Gastroesophageal sphincter (tissue), 4 donors: ENCODE results near the gene TSHZ2. TPM values are rescaled to one million over a fixed set of nuclear protein-coding genes. Genes with fewer than 3 reads are reported as not detected.

Source experiments
- ATAC-seq: fragments of 150-250 bp; one replicate; pipeline ENCODE4 v1.9.1; 2016; ENCODE audit warnings: mild to moderate bottlenecking, moderate library complexity
- H3K27ac ChIP-seq, 4 donors: fragments of 200-600 bp; sonication (generic) in 3 of 4; 1 replicate in 3 of 4; 2 replicates in 1 of 4; pipeline ENCODE4 v1.5.1; 2016 to 2019
- H3K27me3 ChIP-seq: fragments of 200-600 bp; sonication (generic); one replicate; pipeline ENCODE4 v1.5.1; 2019
- H3K36me3 ChIP-seq, 2 donors: fragments of 200-600 bp; sonication (generic); one replicate each; pipeline ENCODE4 v1.5.1; 2019; ENCODE audit warnings: control low read depth in 1 of 2
- H3K4me1 ChIP-seq, 3 donors: fragments of 200-600 bp; sonication (generic); 1 replicate in 2 of 3; 2 replicates in 1 of 3; pipeline ENCODE4 v1.5.1; 2016 to 2019; ENCODE audit warnings: control low read depth in 2 of 3
- H3K4me3 ChIP-seq, 2 donors: fragments of 200-600 bp; sonication (generic); one replicate each; pipeline ENCODE4 v1.5.1; 2019; ENCODE audit warnings: mild to moderate bottlenecking in 1 of 2, moderate library complexity in 1 of 2
- H3K9me3 ChIP-seq, 3 donors: fragments of 200-600 bp; sonication (generic); one replicate each; pipeline ENCODE4 v1.5.1; 2017 to 2019; ENCODE audit warnings: control low read depth in 2 of 3
- CTCF ChIP-seq, 4 experiments: fragments of 200-600 bp in 2 of 4; fragments of 450-650 bp in 2 of 4; sonication (generic) in 1 of 4; IDR thresholded peaks; one replicate each; pipeline ENCODE4 v1.5.1; 2017 to 2019; ENCODE audit warnings: antibody characterized with exemption in 4 of 4, mild to moderate bottlenecking in 2 of 4, moderate library complexity in 2 of 4
- EP300 ChIP-seq: sonication (generic); formaldehyde crosslinking; IDR thresholded peaks from one replicate; pipeline ENCODE4 v1.6.1; 2017; ENCODE audit warnings: antibody characterized with exemption, mild to moderate bottlenecking
- POLR2A ChIP-seq, 2 donors: fragments of 450-650 bp; IDR thresholded peaks; one replicate each; pipeline ENCODE4 v1.6.1; 2017; ENCODE audit warnings: antibody characterized with exemption in 2 of 2, mild to moderate bottlenecking in 2 of 2, moderate library complexity in 1 of 2
- POLR2AphosphoS5 ChIP-seq: sonication (generic); formaldehyde crosslinking; IDR thresholded peaks from one replicate; pipeline ENCODE4 v1.6.1; 2017; ENCODE audit warnings: antibody characterized with exemption
- WGBS, 2 donors: methylation state at CpG; one replicate each; pipeline ENCODE4 v1.1.5; 2018; ENCODE audit warnings: low coverage in 1 of 2; 5-methylcytosine and 5-hydroxymethylcytosine counted together
- total RNA-seq, 4 donors: library from RNA; depleted of rRNA; stranded (reverse); fragments of >200 nt; gene quantifications; one replicate each; pipeline ENCODE4 v1.1.0, GENCODE V29; 2016

Gene TSHZ2
- total RNA-seq, 4 donors from 2014 or later: 9.9 to 21.3 (median 12.2) TPM

DNA sequence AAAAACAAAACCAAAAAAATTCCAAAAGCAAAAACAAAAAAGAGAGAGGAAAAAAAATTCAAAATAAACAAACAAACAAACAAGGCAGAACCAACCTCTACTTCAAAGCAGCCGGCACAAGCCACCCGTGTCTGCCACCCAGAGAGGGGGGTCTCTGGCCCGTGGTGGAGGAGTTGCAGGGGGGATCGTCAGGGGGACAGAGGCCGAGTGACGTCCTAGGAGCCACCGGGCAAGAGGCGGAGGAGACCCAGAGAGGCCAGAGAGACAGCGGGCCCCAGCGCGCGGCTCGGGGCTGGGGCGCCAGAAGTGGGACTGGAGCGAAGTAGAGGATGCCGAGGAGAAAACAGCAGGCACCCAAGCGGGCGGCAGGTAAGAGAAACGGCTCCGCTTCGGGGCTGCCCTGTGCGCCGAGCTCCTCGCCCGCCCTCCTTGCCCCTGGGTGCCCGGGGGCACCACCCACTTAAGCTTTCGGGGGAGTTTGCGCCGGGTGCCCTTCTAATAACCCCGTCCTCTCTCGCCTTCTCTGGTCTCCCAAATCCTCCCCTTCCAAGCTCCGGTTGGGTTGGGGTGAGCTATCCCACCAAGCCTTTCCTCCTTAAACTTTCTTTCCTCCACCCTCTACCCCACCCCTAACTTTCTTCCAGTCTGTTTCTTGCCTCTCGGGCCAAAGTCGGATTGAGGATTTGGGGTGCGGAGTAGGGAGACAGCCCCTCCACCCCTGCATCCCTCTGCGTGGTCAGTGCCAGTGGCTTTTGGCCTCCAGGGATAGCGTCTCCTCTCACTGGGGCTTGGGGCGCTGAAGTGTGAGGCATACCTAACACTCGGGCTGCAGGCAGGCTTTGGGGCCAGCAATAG is 1.0 kb downstream of the TSHZ2 start:
- Histone ChIP-seq H3K36me3 (no peaks in the 10 kb centered on the region), H3K9me3 (no peaks in the 10 kb centered on the region), H3K27me3 (peaks cover 42% of the 10 kb centered on the region), H3K4me3 (peak overlapping the region; percentile 28 to 57), H3K4me1 (peaks cover 0 to 12% (median 0%) of the 10 kb centered on the region in 3 donors), H3K27ac (peak overlapping the region; percentile 1 to 80 (median 76))
- 2 to 7% methylated on average over 7 to 26 of the region's 39 CpGs for WGBS, 2 donors
- TF ChIP-seq POLR2AphosphoS5 (no peak), CTCF (IDR thresholded peaks at IDR 0.05) (no peak), POLR2A (IDR thresholded peaks at IDR 0.05) (no peak), EP300 (no peak)
- peak; percentile 37 for ATAC-seq

DNA sequence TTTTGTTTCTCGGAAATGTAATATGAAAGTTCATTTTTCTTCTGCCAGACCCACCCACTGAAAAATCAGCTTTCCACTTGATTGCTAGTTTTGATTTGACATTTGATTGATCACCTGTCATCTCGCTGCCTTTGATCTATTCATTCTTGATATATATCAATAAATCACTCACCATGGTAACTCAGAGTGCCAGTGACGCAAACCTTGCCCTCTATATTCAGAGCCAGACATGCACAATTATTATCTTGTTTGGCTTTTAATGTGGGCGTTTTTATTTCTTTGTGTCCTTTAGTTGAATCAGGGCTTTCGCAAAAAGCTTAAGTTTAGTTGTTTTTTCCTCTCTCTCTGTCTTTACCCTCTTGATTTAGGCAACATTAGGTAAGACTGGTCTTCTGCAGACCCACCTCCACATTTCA is 2.0 kb downstream of the TSHZ2 start:
- Histone ChIP-seq H3K9me3 (no peaks in the 10 kb centered on the region), H3K36me3 (no peaks in the 10 kb centered on the region), H3K4me3 (peak overlapping the region; percentile 28 to 57), H3K27me3 (peaks cover 38% of the 10 kb centered on the region), H3K27ac (peak overlapping the region in 3 of 4 donors; percentile 29 to 80 (median 75)), H3K4me1 (peaks cover 0 to 12% (median 0%) of the 10 kb centered on the region in 3 donors)
- WGBS, 2 donors: 32 to 61% methylated on average over 5 of the region's 5 CpGs
- ATAC-seq: no peak
- TF ChIP-seq EP300: no peak
- TF ChIP-seq CTCF (IDR thresholded peaks at IDR 0.05): no peak
- TF ChIP-seq POLR2A (IDR thresholded peaks at IDR 0.05): no peak
- no peak for TF ChIP-seq POLR2AphosphoS5

DNA sequence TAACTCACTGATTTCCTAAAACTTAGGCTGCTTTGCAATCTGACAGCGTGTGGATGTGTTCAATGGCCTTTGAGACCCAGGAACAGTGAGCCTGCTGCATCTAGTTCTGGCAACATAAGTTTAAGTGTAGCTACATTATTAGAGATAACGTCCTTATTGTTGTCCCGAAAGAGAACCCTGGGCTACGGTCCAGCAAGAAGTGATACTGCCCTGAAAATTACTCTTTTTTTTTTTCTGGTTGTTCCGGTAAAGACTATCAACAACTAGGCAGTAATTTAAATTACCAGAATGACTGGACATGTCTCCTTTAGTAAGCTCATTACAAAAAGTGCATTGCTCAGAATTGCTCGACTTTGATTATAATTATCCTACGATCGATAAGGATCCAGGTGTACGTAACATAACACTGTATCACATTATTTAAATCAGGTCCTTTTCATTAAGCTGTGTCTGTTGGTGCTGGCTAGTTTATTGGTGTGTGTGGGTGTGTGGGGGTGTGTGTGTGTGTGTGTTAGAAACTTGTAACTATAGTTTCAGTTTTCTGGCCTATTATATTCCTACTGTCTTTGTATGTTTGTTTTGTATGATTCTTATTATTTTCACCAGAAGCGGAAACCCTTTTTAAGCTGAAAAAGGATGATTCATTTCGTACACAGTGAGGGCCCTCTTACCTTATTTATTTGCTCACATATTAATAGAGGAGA is 3.0 kb downstream of the TSHZ2 start:
- no peak for ATAC-seq

GRCh38 chr20:52975803-52976531 is 3.8 kb downstream of the TSHZ2 start:
- Histone ChIP-seq H3K9me3 (no peaks in the 10 kb centered on the region), H3K36me3 (no peaks in the 10 kb centered on the region), H3K4me1 (peaks cover 0 to 12% (median 0%) of the 10 kb centered on the region in 3 donors), H3K27me3 (peaks cover 34% of the 10 kb centered on the region), H3K27ac (peak overlapping the region in 3 of 4 donors; percentile 9 to 80 (median 75)), H3K4me3 (peak overlapping the region; percentile 24 to 57)
- TF ChIP-seq EP300 (no peak), POLR2A (IDR thresholded peaks at IDR 0.05) (no peak), POLR2AphosphoS5 (no peak), CTCF (IDR thresholded peaks at IDR 0.05) (no peak)
- no peak for ATAC-seq
- 63 to 69% methylated on average over 3 of the region's 3 CpGs for WGBS, 2 donors

More for the DNA sequence above, 3.0 kb downstream of the TSHZ2 start:
- Histone ChIP-seq H3K36me3 (no peaks in the 10 kb centered on the region), H3K4me3 (peak overlapping the region; percentile 28 to 57), H3K4me1 (peaks cover 0 to 12% (median 0%) of the 10 kb centered on the region in 3 donors), H3K27ac (peak overlapping the region in 3 of 4 donors; percentile 9 to 80 (median 75)), H3K9me3 (no peaks in the 10 kb centered on the region), H3K27me3 (peaks cover 38% of the 10 kb centered on the region)
- TF ChIP-seq POLR2AphosphoS5: no peak
- TF ChIP-seq POLR2A (IDR thresholded peaks at IDR 0.05): no peak
- TF ChIP-seq EP300: no peak
- TF ChIP-seq CTCF (IDR thresholded peaks at IDR 0.05): no peak
- 38 to 57% methylated on average over 8 to 11 of the region's 11 CpGs for WGBS, 2 donors
